HG03469 (cell line): ENCODE measurements around the gene TMEM43.

ENCODE experiments used
- ATAC-seq: cut with Tn5 transposase; IDR thresholded peaks from one replicate; pipeline ENCODE4 v1.9.1; 2021; ENCODE audit warnings: mild to moderate bottlenecking, moderate library complexity, moderate number of reproducible peaks; ENCODE audit not compliant: unreplicated experiment

Gene TMEM43

GRCh38 chr3:14135581-14135980 lies 10.7 kb downstream of the TMEM43 start:
- no peak for ATAC-seq

- no peak for ATAC-seq
These were observed 12.2 kb downstream of the TMEM43 start for GRCh38 chr3:14137004-14137403.

GRCh38 chr3:14137445-14137844 lies 12.6 kb downstream of the TMEM43 start:
- ATAC-seq = no peak

GRCh38 chr3:14138109-14138877 lies 13.4 kb downstream of the TMEM43 start:
- ATAC-seq = no peak

- ATAC-seq = no peak
These were observed 14.2 kb downstream of the TMEM43 start for GRCh38 chr3:14138878-14139655.

- ATAC-seq = no peak
These were observed 14.9 kb downstream of the TMEM43 start for GRCh38 chr3:14139771-14140170.

GRCh38 chr3:14140668-14141067 lies 15.8 kb downstream of the TMEM43 start:
- no peak for ATAC-seq

GRCh38 chr3:14141144-14141543 lies 16.3 kb downstream of the TMEM43 start:
- no peak for ATAC-seq

GRCh38 chr3:14141602-14142341 lies 16.9 kb downstream of the TMEM43 start:
- no peak for ATAC-seq

GRCh38 chr3:14142567-14143270 lies 17.9 kb downstream of the TMEM43 start:
- no peak for ATAC-seq

GRCh38 chr3:14143271-14144225 lies 18.7 kb downstream of the TMEM43 start:
- no peak for ATAC-seq

GRCh38 chr3:14144423-14145075 lies 19.7 kb downstream of the TMEM43 start:
- ATAC-seq = peak; percentile 87

- no peak for ATAC-seq
These were observed 20.4 kb downstream of the TMEM43 start for GRCh38 chr3:14145236-14145635.

GRCh38 chr3:14145670-14146380 lies 21.0 kb downstream of the TMEM43 start:
- ATAC-seq = no peak

GRCh38 chr3:14146381-14147065 lies 21.7 kb downstream of the TMEM43 start:
- ATAC-seq = no peak

GRCh38 chr3:14147066-14147435 lies 22.2 kb downstream of the TMEM43 start:
- ATAC-seq = no peak

- no peak for ATAC-seq
These were observed 22.8 kb downstream of the TMEM43 start for GRCh38 chr3:14147617-14148016.
